ENCODE data around the gene ERMARD.

GRCh38 chr6:169784821-169785340 lies 33.5 kb downstream of the ERMARD start:
- TF ChIP-seq POLR2AphosphoS5 (IDR thresholded peaks at IDR 0.05; ENCODE audit: low read depth, low read length): no peak
- no peak for TF ChIP-seq TAF1 (IDR thresholded peaks at IDR 0.05; ENCODE audit: borderline replicate concordance, insufficient read depth, low read length)

Data from PFSK-1 (cell line).